SK-N-MC (cell line): ENCODE results near the gene MMRN1.

ENCODE experiments used
- EZH2 ChIP-seq: fragments of 200-600 bp; sonication (generic); IDR thresholded peaks from one replicate; pipeline ENCODE4 v1.6.1; 2017; ENCODE audit warnings: antibody characterized with exemption
- FOXP2 ChIP-seq: optimal IDR thresholded peaks from 2 replicates; pipeline ENCODE3; 2011; ENCODE audit warnings: mild to moderate bottlenecking, moderate library complexity; ENCODE audit not compliant: insufficient read depth; ENCODE audit errors: extremely low read length, control extremely low read depth
- POLR2AphosphoS5 ChIP-seq: IDR thresholded peaks from 2 replicates; pipeline ENCODE4 v1.6.1; 2012; ENCODE audit warnings: mild to moderate bottlenecking, low read depth, low read length, borderline replicate concordance

DNA sequence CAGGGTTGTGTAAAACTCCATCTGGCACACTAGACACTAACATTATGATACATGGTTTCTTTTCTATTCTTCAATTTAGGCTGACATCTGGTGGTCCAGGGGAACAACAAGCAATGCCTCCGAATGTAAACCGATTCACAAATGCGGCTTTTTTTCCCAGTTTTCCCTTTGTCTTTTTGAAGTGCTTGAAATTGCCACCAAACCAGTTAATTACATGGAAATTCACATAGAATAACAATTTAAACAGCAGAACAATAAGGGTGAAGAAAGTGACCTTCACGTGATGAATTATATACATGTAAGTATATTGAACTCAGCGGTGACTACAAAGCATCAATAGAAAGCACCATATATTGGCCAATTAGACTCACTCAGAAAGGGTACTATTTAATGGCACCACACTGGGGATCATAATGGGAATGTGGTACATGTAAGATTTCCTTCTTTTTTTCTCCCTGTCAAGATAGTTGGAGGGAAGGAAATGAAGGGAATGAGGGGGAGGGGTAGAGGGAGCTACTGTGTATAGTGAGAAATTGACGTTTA, 103.9 kb downstream of the MMRN1 start:
- TF ChIP-seq POLR2AphosphoS5 (no peak), EZH2 (no peak), FOXP2 (no peak)
